Activated T-cell treated with anti-CD3 and anti-CD28 coated beads, Interleukin-2, amount 50 U/mL, for 4 hours (primary cell): ENCODE measurements around the gene P3H2. TPM values are rescaled to one million over a fixed set of nuclear protein-coding genes. Genes with fewer than 3 reads are reported as not detected.

Experiments
- ATAC-seq, 2 donors: fragments of 200-7000 bp; cut with Tn5 transposase; one replicate each; pipeline ENCODE4 v1.10.0; 2021
- DNase-seq: peaks from one replicate; pipeline ENCODE4 v3.0.0-alpha.2; 2020
- H3K27me3 Mint-ChIP-seq: one replicate; pipeline ENCODE4 v1.8.0; 2021; ENCODE audit warnings: low read depth, mixed read lengths
- H3K36me3 Mint-ChIP-seq: one replicate; pipeline ENCODE4 v1.8.0; 2022; ENCODE audit warnings: mixed read lengths; ENCODE audit not compliant: insufficient read depth
- H3K4me1 Mint-ChIP-seq: one replicate; pipeline ENCODE4 v1.8.0; 2021; ENCODE audit warnings: low read depth, mixed read lengths
- H3K4me3 Mint-ChIP-seq: one replicate; pipeline ENCODE4 v1.8.0; 2021; ENCODE audit warnings: mild to moderate bottlenecking, moderate library complexity, mixed read lengths
- H3K9me3 Mint-ChIP-seq: one replicate; pipeline ENCODE4 v1.8.0; 2021; ENCODE audit warnings: mixed read lengths
- total RNA-seq, 3 donors: library from RNA; stranded (reverse); gene quantifications; one replicate each; pipeline ENCODE4 v1.2.1, GENCODE V29; 2021

P3H2 gene
- total RNA-seq, 3 donors from 2014 or later: 0.13 to 0.40 (median 0.19) TPM

DNA sequence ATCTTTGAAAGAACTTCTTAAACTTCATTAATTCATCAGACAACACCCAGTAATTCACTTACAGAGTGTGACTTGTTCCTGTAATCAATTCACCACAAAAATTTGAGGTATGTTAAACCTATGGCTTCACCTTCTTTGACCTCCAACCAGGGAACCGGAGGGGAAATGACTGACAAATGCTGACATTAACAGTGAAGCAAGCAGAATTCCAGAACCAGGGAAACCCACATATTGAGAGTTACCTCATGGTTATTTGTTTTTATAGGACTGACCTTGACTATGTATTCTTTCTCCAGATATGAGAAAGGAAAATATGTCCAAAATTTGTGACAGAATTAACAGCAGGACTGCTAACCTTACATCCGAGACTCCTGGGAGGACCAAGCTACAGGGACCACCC lies 2.7 kb downstream of the P3H2 start:
- H3K4me3 Mint-ChIP-seq: no peak overlapping the region
- H3K27me3 Mint-ChIP-seq: peaks cover 57% of the 10 kb centered on the region
- H3K36me3 Mint-ChIP-seq: no peaks in the 10 kb centered on the region
- DNase-seq (no peak), ATAC-seq (no peak)
- H3K4me1 Mint-ChIP-seq: peaks cover 5% of the 10 kb centered on the region
- no peaks in the 10 kb centered on the region for H3K9me3 Mint-ChIP-seq

- DNase-seq: no peak
- no peak overlapping the region for H3K4me3 Mint-ChIP-seq
- H3K36me3 Mint-ChIP-seq: no peaks in the 10 kb centered on the region
- no peaks in the 10 kb centered on the region for H3K9me3 Mint-ChIP-seq
- peaks cover 57% of the 10 kb centered on the region for H3K27me3 Mint-ChIP-seq
- H3K4me1 Mint-ChIP-seq: peaks cover 5% of the 10 kb centered on the region
- ATAC-seq: no peak
These were observed 4.1 kb downstream of the P3H2 start for GRCh38 chr3:190116551-190117067.

DNA sequence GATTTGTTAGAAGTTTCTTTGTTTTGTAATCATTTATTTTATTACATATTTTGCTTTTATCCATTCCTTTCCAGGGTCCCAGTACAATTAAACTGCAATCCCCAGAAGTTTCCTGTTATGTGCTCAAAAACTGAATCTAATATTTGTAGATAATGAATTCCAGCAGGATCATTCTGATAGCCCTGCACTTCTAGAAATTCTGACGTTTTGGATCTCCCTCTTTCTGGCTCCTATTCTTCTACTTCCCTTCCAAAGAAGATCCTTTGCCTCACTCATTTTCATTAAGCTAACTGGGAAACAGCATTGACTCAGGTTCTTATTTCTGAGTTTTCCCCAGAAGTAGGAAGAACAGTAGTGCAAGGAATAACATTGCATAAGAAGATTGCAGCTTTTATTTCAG lies 9.9 kb downstream of the P3H2 start:
- Mint-ChIP-seq H3K9me3 (no peaks in the 10 kb centered on the region), H3K4me3 (no peak overlapping the region), H3K27me3 (peaks cover 30% of the 10 kb centered on the region), H3K36me3 (no peaks in the 10 kb centered on the region), H3K4me1 (no peaks in the 10 kb centered on the region)
- ATAC-seq (no peak), DNase-seq (no peak)

- Mint-ChIP-seq H3K27me3 (peaks cover 23% of the 10 kb centered on the region), H3K4me3 (no peak overlapping the region), H3K9me3 (no peaks in the 10 kb centered on the region), H3K4me1 (no peaks in the 10 kb centered on the region), H3K36me3 (no peaks in the 10 kb centered on the region)
- DNase-seq: no peak
- ATAC-seq: no peak
These were observed 11.3 kb downstream of the P3H2 start for GRCh38 chr3:190109441-190109840.

DNA sequence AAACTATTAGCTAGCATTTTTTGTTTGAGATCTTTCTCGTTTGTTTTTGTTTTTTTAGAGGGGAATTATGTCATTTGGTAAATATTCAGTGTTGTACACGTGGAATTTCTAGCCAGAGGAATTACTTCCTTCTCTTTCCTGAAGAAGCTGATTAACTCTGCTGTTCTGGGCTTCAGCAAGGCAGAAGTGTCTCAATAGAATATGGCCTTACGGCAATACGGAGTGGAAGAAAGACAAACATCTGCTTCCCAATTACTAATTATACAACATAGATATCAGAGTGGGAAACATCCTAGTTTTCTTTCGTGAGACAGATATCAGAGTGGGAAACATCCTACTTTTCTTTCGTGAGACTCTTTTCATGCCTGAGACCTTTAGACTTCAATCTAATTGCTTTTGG lies 11.9 kb downstream of the P3H2 start:
- Mint-ChIP-seq H3K27me3 (peaks cover 23% of the 10 kb centered on the region), H3K36me3 (no peaks in the 10 kb centered on the region), H3K9me3 (no peaks in the 10 kb centered on the region), H3K4me1 (no peaks in the 10 kb centered on the region), H3K4me3 (no peak overlapping the region)
- DNase-seq (no peak), ATAC-seq (no peak)

GRCh38 chr3:190105876-190106275 lies 14.8 kb downstream of the P3H2 start:
- Mint-ChIP-seq H3K27me3 (peaks cover 9% of the 10 kb centered on the region), H3K4me1 (no peaks in the 10 kb centered on the region), H3K4me3 (no peak overlapping the region), H3K9me3 (no peaks in the 10 kb centered on the region), H3K36me3 (no peaks in the 10 kb centered on the region)
- ATAC-seq: no peak
- no peak for DNase-seq

DNA sequence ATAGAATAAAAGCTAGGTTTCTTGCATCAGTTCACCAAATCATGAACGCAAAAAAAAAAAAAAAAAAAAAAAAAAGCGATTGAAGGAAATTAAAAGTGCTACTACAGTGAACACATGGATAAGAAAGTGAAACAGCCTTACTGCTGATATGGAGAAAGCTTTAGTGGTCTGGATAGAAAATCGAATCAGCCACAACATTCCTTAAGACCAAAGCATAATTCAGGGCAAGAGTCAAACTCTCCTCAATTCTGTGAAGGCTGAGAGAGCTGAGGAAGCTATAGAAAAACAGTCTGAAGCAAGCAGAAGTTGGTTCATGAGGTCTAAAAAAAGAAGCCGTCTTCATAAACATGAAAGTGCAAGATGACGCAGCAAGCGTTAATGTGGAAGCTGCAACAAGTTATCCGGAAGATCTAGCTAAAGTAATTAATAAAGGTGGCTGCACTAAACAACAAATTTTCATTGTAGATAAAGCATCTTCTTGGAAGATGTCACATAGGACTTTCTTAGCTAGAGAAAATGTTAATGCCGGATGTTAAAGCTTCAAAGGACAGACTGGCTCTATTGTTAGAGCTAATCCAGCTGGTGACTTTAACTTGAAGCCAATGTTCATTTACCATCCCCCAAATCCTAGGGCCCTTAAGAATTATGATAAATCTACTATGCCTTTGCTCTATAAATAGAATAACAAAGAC lies 19.2 kb downstream of the P3H2 start:
- ATAC-seq (no peak), DNase-seq (no peak)
- Mint-ChIP-seq H3K9me3 (no peaks in the 10 kb centered on the region), H3K4me1 (no peaks in the 10 kb centered on the region), H3K27me3 (peaks cover 4% of the 10 kb centered on the region), H3K36me3 (no peaks in the 10 kb centered on the region), H3K4me3 (no peak overlapping the region)

- Mint-ChIP-seq H3K27me3 (peaks cover 6% of the 10 kb centered on the region), H3K36me3 (no peaks in the 10 kb centered on the region), H3K4me3 (no peak overlapping the region), H3K9me3 (no peaks in the 10 kb centered on the region), H3K4me1 (no peaks in the 10 kb centered on the region)
- no peak for ATAC-seq
- no peak for DNase-seq
These were observed 21.6 kb downstream of the P3H2 start for GRCh38 chr3:190099099-190099498.

DNA sequence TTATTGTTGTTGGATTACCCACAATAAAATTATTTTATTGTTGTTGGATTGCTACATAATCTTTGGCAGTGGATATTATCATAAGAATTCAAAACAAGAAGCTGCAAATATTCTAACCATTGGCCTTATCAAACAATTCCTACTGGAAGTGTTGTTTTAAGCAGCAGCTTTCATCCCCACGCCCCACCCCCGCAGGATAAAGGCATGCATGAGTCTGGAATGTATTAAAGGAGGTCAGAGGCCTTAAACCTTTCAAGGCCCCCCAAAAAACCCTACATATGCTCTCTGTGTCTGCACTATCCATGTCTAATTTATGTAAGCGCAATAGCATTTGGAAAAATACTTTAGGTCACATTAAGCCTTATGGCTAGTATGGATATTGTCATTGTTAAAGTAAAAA lies 23.1 kb downstream of the P3H2 start:
- H3K36me3 Mint-ChIP-seq: no peaks in the 10 kb centered on the region
- ATAC-seq (no peak), DNase-seq (no peak)
- no peaks in the 10 kb centered on the region for H3K4me1 Mint-ChIP-seq
- peaks cover 2% of the 10 kb centered on the region for H3K27me3 Mint-ChIP-seq
- no peaks in the 10 kb centered on the region for H3K9me3 Mint-ChIP-seq
- H3K4me3 Mint-ChIP-seq: no peak overlapping the region

DNA sequence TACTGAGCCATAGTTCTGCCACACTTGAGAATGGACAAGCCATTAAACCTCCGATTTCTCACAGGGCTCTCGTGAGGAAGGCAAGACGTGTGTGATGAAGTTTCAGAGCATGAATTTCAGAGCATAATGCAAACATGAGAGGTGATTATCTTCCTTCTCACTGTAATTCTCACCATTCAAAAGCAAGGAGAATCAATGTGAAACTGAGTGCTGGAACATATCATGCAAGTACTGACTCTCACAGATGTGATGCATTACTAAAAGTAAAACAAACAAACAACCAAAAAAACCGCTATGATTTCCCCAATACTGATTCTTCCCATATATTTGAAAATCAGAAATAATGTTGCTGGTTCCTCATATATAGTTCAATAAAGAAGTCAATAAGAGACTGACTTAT lies 23.7 kb downstream of the P3H2 start:
- DNase-seq: no peak
- ATAC-seq: no peak
- Mint-ChIP-seq H3K36me3 (no peaks in the 10 kb centered on the region), H3K4me3 (no peak overlapping the region), H3K9me3 (no peaks in the 10 kb centered on the region), H3K4me1 (no peaks in the 10 kb centered on the region), H3K27me3 (peaks cover 2% of the 10 kb centered on the region)

GRCh38 chr3:190096345-190096744 lies 24.4 kb downstream of the P3H2 start:
- H3K27me3 Mint-ChIP-seq: peaks cover 2% of the 10 kb centered on the region
- no peak overlapping the region for H3K4me3 Mint-ChIP-seq
- no peaks in the 10 kb centered on the region for H3K9me3 Mint-ChIP-seq
- DNase-seq (no peak), ATAC-seq (no peak)
- no peaks in the 10 kb centered on the region for H3K4me1 Mint-ChIP-seq
- no peaks in the 10 kb centered on the region for H3K36me3 Mint-ChIP-seq

- Mint-ChIP-seq H3K27me3 (peaks cover 6% of the 10 kb centered on the region), H3K4me1 (no peaks in the 10 kb centered on the region), H3K36me3 (no peaks in the 10 kb centered on the region), H3K4me3 (no peak overlapping the region), H3K9me3 (no peaks in the 10 kb centered on the region)
- no peak for DNase-seq
- ATAC-seq: no peak
These were observed 26.5 kb downstream of the P3H2 start for GRCh38 chr3:190094160-190094718.

- peaks cover 11% of the 10 kb centered on the region for H3K27me3 Mint-ChIP-seq
- no peak overlapping the region for H3K4me3 Mint-ChIP-seq
- no peaks in the 10 kb centered on the region for H3K4me1 Mint-ChIP-seq
- H3K36me3 Mint-ChIP-seq: no peaks in the 10 kb centered on the region
- no peaks in the 10 kb centered on the region for H3K9me3 Mint-ChIP-seq
- ATAC-seq (no peak), DNase-seq (no peak)
These were observed 28.4 kb downstream of the P3H2 start for GRCh38 chr3:190092250-190092649.

- peaks cover 14% of the 10 kb centered on the region for H3K27me3 Mint-ChIP-seq
- H3K9me3 Mint-ChIP-seq: no peaks in the 10 kb centered on the region
- H3K4me1 Mint-ChIP-seq: no peaks in the 10 kb centered on the region
- H3K36me3 Mint-ChIP-seq: no peaks in the 10 kb centered on the region
- H3K4me3 Mint-ChIP-seq: no peak overlapping the region
- ATAC-seq (no peak), DNase-seq (no peak)
These were observed 31.0 kb downstream of the P3H2 start for GRCh38 chr3:190089711-190090110.

DNA sequence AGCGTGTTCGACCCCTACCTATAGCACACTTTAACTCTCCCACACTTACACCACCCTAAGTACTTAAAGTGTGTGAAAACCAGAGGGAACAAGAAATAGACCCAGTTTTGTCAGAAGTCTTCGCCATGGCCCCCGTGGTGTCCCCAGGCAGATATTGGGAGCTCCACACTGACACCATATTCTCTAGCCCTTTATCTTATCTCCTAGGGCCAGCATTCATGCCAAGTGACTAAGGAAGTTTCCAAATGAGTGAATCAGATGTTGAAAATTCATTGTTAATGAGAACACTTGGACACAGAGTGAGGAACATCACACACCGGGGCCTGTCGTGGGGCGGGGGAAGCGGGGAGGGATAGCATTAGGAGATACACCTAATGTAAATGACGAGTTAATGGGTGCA lies 31.8 kb downstream of the P3H2 start:
- no peak overlapping the region for H3K4me3 Mint-ChIP-seq
- H3K9me3 Mint-ChIP-seq: no peaks in the 10 kb centered on the region
- ATAC-seq: no peak
- H3K4me1 Mint-ChIP-seq: no peaks in the 10 kb centered on the region
- no peak for DNase-seq
- no peaks in the 10 kb centered on the region for H3K36me3 Mint-ChIP-seq
- H3K27me3 Mint-ChIP-seq: peaks cover 14% of the 10 kb centered on the region
